ENCODE data around the gene COL13A1. TPM values are rescaled to one million over a fixed set of nuclear protein-coding genes. Genes with fewer than 3 reads are reported as not detected.

The COL13A1 gene
- total RNA-seq, 1 experiment from 2014 or later = 5.9 TPM

DNA sequence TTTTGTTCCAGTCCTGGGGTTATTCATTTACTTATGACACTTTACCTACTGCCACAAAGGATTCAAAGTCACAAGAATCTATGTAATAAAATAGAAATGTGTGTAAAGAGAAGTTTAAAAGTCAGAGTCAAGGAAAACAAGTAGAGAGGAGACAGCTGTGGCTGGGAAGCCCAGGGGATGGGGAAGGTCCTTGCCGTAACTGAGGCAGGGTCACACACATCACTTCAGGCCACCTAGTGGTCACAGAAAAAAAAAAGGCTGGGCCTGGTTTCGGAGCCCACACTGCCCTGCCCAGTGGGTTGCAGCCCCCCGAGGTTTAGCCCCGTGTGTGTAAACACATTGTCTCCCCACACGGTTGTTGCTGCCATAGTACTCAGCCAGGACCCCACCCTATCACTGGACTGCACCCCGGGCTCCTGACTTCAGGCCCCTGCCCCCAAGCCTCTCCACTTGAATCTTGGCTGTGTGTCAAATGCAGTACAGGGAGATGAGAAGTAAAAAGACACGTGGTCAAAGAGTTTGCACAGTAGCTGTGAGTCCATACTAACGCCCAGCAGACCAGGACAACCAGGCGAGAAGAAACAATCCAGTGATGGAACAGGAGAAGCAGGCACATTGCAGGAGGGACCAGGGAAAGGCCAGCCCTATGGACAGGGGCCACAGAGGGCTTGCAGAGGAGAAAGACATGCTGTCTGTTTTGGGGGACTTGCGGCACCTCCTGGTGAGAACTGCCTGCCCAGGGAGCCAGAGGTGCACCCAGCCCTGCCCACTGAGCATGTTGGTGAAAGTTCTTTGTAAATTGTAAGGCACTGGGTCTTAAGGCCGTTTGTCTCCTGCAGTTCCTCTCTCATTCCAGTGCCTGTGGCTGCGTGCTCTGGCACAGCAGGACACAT, 159.5 kb downstream of the COL13A1 start:
- ChIA-PET POLR2A (no interaction called here), CTCF (interaction anchor here (0.9 to 4.1 kb wide), 3 partner anchors 10 to 175 kb away, joined by 3 to 46 read pairs (median 15); no protein-coding TSS in a partner anchor), RAD21 (ENCODE audit: low non-redundant PET in 1 of 2, low total read pairs in 2 of 2, uncharacterized antibody in 2 of 2, unreplicated experiment in 2 of 2) (no interaction called here)
- Histone ChIP-seq H3K27ac (ENCODE audit: low read depth, low read length) (no peak overlapping the region), H3K36me3 (ENCODE audit: control insufficient read depth in 1 of 2, insufficient read depth in 2 of 2, low read length in 2 of 2) (no peaks in the 10 kb centered on the region), H3K4me2 (ENCODE audit: low read length) (no peak overlapping the region), H3K4me1 (ENCODE audit: control insufficient read depth in 1 of 2, insufficient read depth in 2 of 2, low read length in 2 of 2) (no peaks in the 10 kb centered on the region), H3K9ac (ENCODE audit: low read length) (no peak overlapping the region), H3K4me3 (replicated peaks in 1 of 2; ENCODE audit: low read depth in 1 of 2, low read length in 2 of 2) (no peak overlapping the region), H3K9me3 (ENCODE audit: control insufficient read depth in 1 of 2, insufficient read depth in 1 of 2, low read depth in 1 of 2, low read length in 2 of 2) (no peaks in the 10 kb centered on the region), H3K79me2 (ENCODE audit: insufficient read depth, low read length) (no peaks in the 10 kb centered on the region), H4K20me1 (ENCODE audit: insufficient read depth) (no peaks in the 10 kb centered on the region), H3K9me2 (ENCODE audit: insufficient read depth) (no peaks in the 10 kb centered on the region), H3K27me3 (ENCODE audit: insufficient read depth, low read length) (no peaks in the 10 kb centered on the region; the same call in 1 of the 2 replicates), H2AFZ (ENCODE audit: low read depth, low read length, poor library complexity, severe bottlenecking) (no peak overlapping the region)
- TF ChIP-seq SIN3A (IDR thresholded peaks at IDR 0.05; ENCODE audit: low read depth) = no peak
- 0 out of 2 replicates have a peak, but pooled peaks have one; percentile 12 for TF ChIP-seq RAD21 (IDR thresholded peaks at IDR 0.05; ENCODE audit: low read depth)
- TF ChIP-seq, protein P1, sequence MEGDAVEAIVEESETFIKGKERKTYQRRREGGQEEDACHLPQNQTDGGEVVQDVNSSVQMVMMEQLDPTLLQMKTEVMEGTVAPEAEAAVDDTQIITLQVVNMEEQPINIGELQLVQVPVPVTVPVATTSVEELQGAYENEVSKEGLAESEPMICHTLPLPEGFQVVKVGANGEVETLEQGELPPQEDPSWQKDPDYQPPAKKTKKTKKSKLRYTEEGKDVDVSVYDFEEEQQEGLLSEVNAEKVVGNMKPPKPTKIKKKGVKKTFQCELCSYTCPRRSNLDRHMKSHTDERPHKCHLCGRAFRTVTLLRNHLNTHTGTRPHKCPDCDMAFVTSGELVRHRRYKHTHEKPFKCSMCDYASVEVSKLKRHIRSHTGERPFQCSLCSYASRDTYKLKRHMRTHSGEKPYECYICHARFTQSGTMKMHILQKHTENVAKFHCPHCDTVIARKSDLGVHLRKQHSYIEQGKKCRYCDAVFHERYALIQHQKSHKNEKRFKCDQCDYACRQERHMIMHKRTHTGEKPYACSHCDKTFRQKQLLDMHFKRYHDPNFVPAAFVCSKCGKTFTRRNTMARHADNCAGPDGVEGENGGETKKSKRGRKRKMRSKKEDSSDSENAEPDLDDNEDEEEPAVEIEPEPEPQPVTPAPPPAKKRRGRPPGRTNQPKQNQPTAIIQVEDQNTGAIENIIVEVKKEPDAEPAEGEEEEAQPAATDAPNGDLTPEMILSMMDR (IDR thresholded peaks at IDR 0.05 in 2 of 3, conservative IDR thresholded peaks at IDR 0.05 in 1 of 3; ENCODE audit: borderline replicate concordance in 1 of 3, insufficient read depth in 1 of 3, low read depth in 2 of 3, low read length in 2 of 3) = peak; percentile 27 to 57 (median 45); a peak in 4 of 6 replicates
- DNase-seq (ENCODE audit: low read depth, low spot score) = no peak
- peak; percentile 54 for ATAC-seq
- intact Hi-C loops (cut with micrococcal nuclease) = loop anchor here (10.0 kb wide), 1 partner anchor 404 kb away; no protein-coding TSS in a partner anchor
- no TSS peak for BruUV-seq (replicated peaks)
